ENCODE measurements around the gene MYL5. TPM values are rescaled to one million over a fixed set of nuclear protein-coding genes. Genes with fewer than 3 reads are reported as not detected.
"Not testable (repeated sequence)": the region's sequence is repeated elsewhere in the genome, so short reads cannot be mapped to it uniquely, and the experiment has no call there.

The MYL5 gene
- polyA plus RNA-seq, 2 of the 4 experiments (the other 2 are of a cell fraction): 8.0 to 8.3 TPM

- TF ChIP-seq RFX5 (IDR thresholded peaks at IDR 0.05) (no peak), HOXB13 (CRISPR knock-in tag; IDR thresholded peaks at IDR 0.05; ENCODE audit: low read depth) (no peak), TP53 (CRISPR knock-in tag; IDR thresholded peaks at IDR 0.05) (no peak), BHLHE40 (IDR thresholded peaks at IDR 0.05; ENCODE audit: low read depth, low read length) (no peak), CTCF (IDR thresholded peaks at IDR 0.05) (no peak)
Measured at GRCh38 chr4:704971-705277, 30.6 kb downstream of the MYL5 start (continued).

GRCh38 chr4:705278-706082 is 31.1 kb downstream of the MYL5 start, which contains the start of gene PCGF3:
PCGF3 (plus strand) TSS chr4:705832; CDS start chr4:733681, 27,849 bp downstream.
- WGBS (ENCODE audit: missing lambda C conversion rate): 0% methylated on average over 13 of the region's 82 CpGs
- Histone ChIP-seq H3K4me2 (peak within 1 kb of the TSS; percentile 83), H3K9me3 (no peaks in the 10 kb centered on the region), H3K4me3 (peak within 1 kb of the TSS; percentile 99), H3K4me1 (peaks cover 8% of the 10 kb centered on the region; the same call in 2 of the 3 replicates), H3K27ac (peak within 1 kb of the TSS; percentile 97 to 98)
- POLR2A ChIA-PET: no interaction called here
- TF ChIP-seq POLR2A (IDR thresholded peaks at IDR 0.05; ENCODE audit: low read length) (peak; percentile 1; the same call in 1 of the 2 replicates), SREBF2 (IDR thresholded peaks at IDR 0.05) (no peak), NFE2L2 (conservative IDR thresholded peaks at IDR 0.05; ENCODE audit: low read length) (no peak), JUN (IDR thresholded peaks at IDR 0.05) (peak in 1 of 2 experiments; percentile 43; a peak in 1 of 5 replicates), PHF8 (IDR thresholded peaks at IDR 0.05; ENCODE audit: borderline replicate concordance, low read depth) (peak; percentile 87; the same call in 1 of the 2 replicates), BCL3 (IDR thresholded peaks at IDR 0.05) (no peak), EHMT2 (IDR thresholded peaks at IDR 0.05; ENCODE audit: low read depth) (no peak)
- no peak for FAIRE-seq
- CTCF ChIA-PET: no interaction called here
- peak; percentile 83 to 94 for DNase-seq (ENCODE audit: low read depth in 1 of 2, low spot score in 1 of 2)
- ATAC-seq: peak; percentile 82 to 98

- H3K9me3 ChIP-seq; FAIRE-seq; CTCF ChIA-PET; H3K4me1 ChIP-seq; POLR2A ChIA-PET; ATAC-seq; DNase-seq (ENCODE audit: low read depth in 1 of 2, low spot score in 1 of 2): not testable (repeated sequence)
- Histone ChIP-seq H3K4me3 (peak overlapping the region; percentile 99), H3K4me2 (peak overlapping the region; percentile 83), H3K27ac (peak overlapping the region; percentile 97 to 98)
- no CpG with 5 or more reads among the region's 21 CpGs for WGBS (ENCODE audit: missing lambda C conversion rate)
Measured at GRCh38 chr4:706083-706633, 31.8 kb downstream of the MYL5 start.

- POLR2A ChIA-PET: no interaction called here
- peak overlapping the region; percentile 8 to 98; a peak in 3 of 6 replicates for H3K27ac ChIP-seq
- no peak for FAIRE-seq
Measured at GRCh38 chr4:706834-707598, 32.7 kb downstream of the MYL5 start.

More at GRCh38 chr4:706834-707598, 32.7 kb downstream of the MYL5 start:
- Histone ChIP-seq H3K4me2 (peak overlapping the region; percentile 83), H3K4me1 (peaks cover 8% of the 10 kb centered on the region; the same call in 2 of the 3 replicates), H3K9me3 (no peaks in the 10 kb centered on the region), H3K4me3 (peak overlapping the region; percentile 99)
- TF ChIP-seq CEBPB (IDR thresholded peaks at IDR 0.05): no peak
- no peak for TF ChIP-seq EHMT2 (IDR thresholded peaks at IDR 0.05; ENCODE audit: low read depth)
- no peak for TF ChIP-seq ZSCAN20 (CRISPR knock-in tag; IDR thresholded peaks at IDR 0.05)
- no peak for TF ChIP-seq PHF8 (IDR thresholded peaks at IDR 0.05; ENCODE audit: borderline replicate concordance, low read depth)
- no peak for TF ChIP-seq FOSB (CRISPR knock-in tag; IDR thresholded peaks at IDR 0.05)
- no peak for TF ChIP-seq TFCP2L1 (CRISPR knock-in tag; IDR thresholded peaks at IDR 0.05)
- TF ChIP-seq HEYL (CRISPR knock-in tag; IDR thresholded peaks at IDR 0.05): no peak
- no peak for TF ChIP-seq REST (IDR thresholded peaks at IDR 0.05)
- TF ChIP-seq POLR2AphosphoS2 (conservative IDR thresholded peaks at IDR 0.05; ENCODE audit: low read length): no peak
- TF ChIP-seq CBX8 (IDR thresholded peaks at IDR 0.05): no peak
- TF ChIP-seq GATA3 (IDR thresholded peaks at IDR 0.05; ENCODE audit: borderline replicate concordance): no peak
- ATAC-seq (no peak), DNase-seq (ENCODE audit: low read depth in 1 of 2, low spot score in 1 of 2) (no peak)
- CTCF ChIA-PET: no interaction called here
- 74% methylated on average over 7 of the region's 21 CpGs for WGBS (ENCODE audit: missing lambda C conversion rate)
